Adrenal gland (tissue), 12 donors: ENCODE data around the gene ITGA11. TPM values are rescaled to one million over a fixed set of nuclear protein-coding genes. Genes with fewer than 3 reads are reported as not detected.

Source experiments
- DNase-seq, 7 donors: peaks; one replicate each; pipeline ENCODE4 v3.0.0-alpha.2; 2019 to 2020
- H3K27ac ChIP-seq, 5 donors: fragments of 200-600 bp; sonication (generic) in 4 of 5; 1 replicate in 3 of 5; 2 replicates in 2 of 5; pipeline versions ENCODE4 v1.5.1 to v1.8.0; 2016 to 2020; ENCODE audit warnings: mild to moderate bottlenecking in 1 of 5
- H3K27me3 ChIP-seq: fragments of 200-600 bp; 2 replicates; pipeline ENCODE4 v1.8.0; 2021
- H3K36me3 ChIP-seq, 2 donors: fragments of 200-600 bp; replicated peaks in 1 of 2; 1 replicate in 1 of 2; 2 replicates in 1 of 2; pipeline versions ENCODE4 v1.5.1 to v1.8.0; 2018 to 2022
- H3K4me1 ChIP-seq, 2 donors: fragments of 200-600 bp; replicated peaks in 1 of 2; 1 replicate in 1 of 2; 2 replicates in 1 of 2; pipeline versions ENCODE4 v1.5.1 to v1.8.0; 2018 to 2021
- H3K4me3 ChIP-seq, 4 donors: fragments of 200-600 bp; sonication (generic) in 3 of 4; one replicate each; pipeline ENCODE4 v1.5.1; 2016 to 2018
- H3K9me3 ChIP-seq, 3 donors: fragments of 200-600 bp; sonication (generic) in 1 of 3; replicated peaks in 1 of 3; 1 replicate in 2 of 3; 2 replicates in 1 of 3; pipeline versions ENCODE4 v1.5.1 to v1.8.0; 2016 to 2021
- CTCF ChIP-seq, 6 experiments: fragments of 450-650 bp in 4 of 6; fragments of 200-600 bp in 2 of 6; sonication (generic) in 1 of 6; IDR thresholded peaks; 1 replicate in 5 of 6; 2 replicates in 1 of 6; pipeline versions ENCODE4 v1.5.1 to v1.8.0; 2016 to 2021; ENCODE audit warnings: antibody characterized with exemption in 6 of 6, mild to moderate bottlenecking in 2 of 6, moderate library complexity in 1 of 6
- POLR2A ChIP-seq, 2 donors: fragments of 450-650 bp; IDR thresholded peaks; one replicate each; pipeline ENCODE4 v1.6.1; 2017; ENCODE audit warnings: antibody characterized with exemption in 2 of 2, mild to moderate bottlenecking in 2 of 2, moderate library complexity in 1 of 2
- WGBS, 4 donors: extraction: QIAGEN DNeasy Blood & Tissue Kit in 2 of 4; methylation state at CpG; one replicate each; pipeline versions ENCODE4 v1.1.5 to v1.1.7; 2013 to 2017; 5-methylcytosine and 5-hydroxymethylcytosine counted together
- intact Hi-C, 2 donors: fragments of 100-400 bp; cut with DNase I; formaldehyde crosslinking; loops; one replicate each; pipeline versions ENCODE4 v1.14.1 to v1.15.0; 2022 to 2023
- polyA plus RNA-seq, 3 donors: library from polyadenylated mRNA; stranded (reverse); fragments of 200-250 nt in 2 of 3; fragments of 350-450 nt in 1 of 3; fragmentation: Illumina TruSeq in 1 of 3; extraction: RNeasy Lipid Tissue Mini Kit (QIAGEN cat#74804) in 1 of 3; gene quantifications; one replicate each; pipeline ENCODE4 v1.2.3, GENCODE V29; 2013 to 2014
- total RNA-seq, 9 donors: library from RNA; depleted of rRNA in 4 of 9; stranded (reverse); fragments of >200 nt in 4 of 9; fragments of 120-200 nt in 1 of 9; fragmentation: NEBNext Ultra II Directional in 1 of 9; extraction: Animal tissue kit (Norgen Biotek cat#: 25700) in 1 of 9; gene quantifications; one replicate each; pipeline versions ENCODE4 v1.1.0 to v1.2.4, GENCODE V29; 2013 to 2023
- donor health status: healthy with polysubstance abuse.
- donor health status: Bipolar disorder and iron deficiency.
- donor health status: DM: yes; HTN: yes; CAD: no.
- donor health status: DM: no; HTN: no; CAD: no.
- donor health status: DM: no; HTN: no; CAD: no.
- donor health status: DM: yes; HTN: yes; CAD: no.

ITGA11 gene
- total and polyA plus RNA-seq, 12 donors: 1.4 to 52.5 (median 7.5) TPM

- WGBS, 4 donors: 70 to 93% (median 87%) methylated on average over 5 of the region's 5 CpGs
- no peak overlapping the region for H3K4me3 ChIP-seq
- peaks cover 13 to 45% of the 10 kb centered on the region in 2 donors for H3K4me1 ChIP-seq
- no peaks in the 10 kb centered on the region for H3K9me3 ChIP-seq
- intact Hi-C loops: no loop called here
- DNase-seq: no peak
- no peaks in the 10 kb centered on the region for H3K36me3 ChIP-seq
- no peaks in the 10 kb centered on the region for H3K27me3 ChIP-seq
- TF ChIP-seq POLR2A (IDR thresholded peaks at IDR 0.05): no peak
- no peak for TF ChIP-seq CTCF (IDR thresholded peaks at IDR 0.05)
- peak overlapping the region in 1 of 5 donors; percentile 94 for H3K27ac ChIP-seq
Observed at GRCh38 chr15:68274201-68274848, 157.6 kb downstream of the ITGA11 start.

- peaks cover 9 to 39% of the 10 kb centered on the region in 2 donors for H3K4me1 ChIP-seq
- DNase-seq: no peak
- intact Hi-C loops: no loop called here
- H3K4me3 ChIP-seq: no peak overlapping the region
- TF ChIP-seq CTCF (IDR thresholded peaks at IDR 0.05): no peak
- no peaks in the 10 kb centered on the region for H3K9me3 ChIP-seq
- H3K27me3 ChIP-seq: no peaks in the 10 kb centered on the region
- 60 to 89% (median 75%) methylated on average over 1 of the region's 1 CpG for WGBS, 4 donors
- H3K36me3 ChIP-seq: no peaks in the 10 kb centered on the region
- peak overlapping the region in 4 of 5 donors; percentile 85 to 94 (median 88) for H3K27ac ChIP-seq
Observed at GRCh38 chr15:68272721-68273271, 159.2 kb downstream of the ITGA11 start.

- Histone ChIP-seq H3K27ac (peak overlapping the region in 4 of 5 donors; percentile 85 to 94 (median 88)), H3K4me3 (peak overlapping the region in 1 of 4 donors; percentile 25), H3K36me3 (no peaks in the 10 kb centered on the region), H3K4me1 (peaks cover 9 to 38% of the 10 kb centered on the region in 2 donors), H3K9me3 (no peaks in the 10 kb centered on the region), H3K27me3 (no peaks in the 10 kb centered on the region)
- WGBS, 4 donors: 18 to 25% (median 23%) methylated on average over 8 to 11 of the region's 11 CpGs
- intact Hi-C loops: no loop called here
- TF ChIP-seq POLR2A (IDR thresholded peaks at IDR 0.05): peak; percentile 39 to 84
- TF ChIP-seq CTCF (IDR thresholded peaks at IDR 0.05): no peak
- DNase-seq: peak; percentile 69 to 90 (median 84)
Observed at GRCh38 chr15:68271854-68272471, 160.0 kb downstream of the ITGA11 start.

GRCh38 chr15:68268405-68268804, 163.6 kb downstream of the ITGA11 start:
- DNase-seq: no peak
- Histone ChIP-seq H3K27ac (no peak overlapping the region), H3K36me3 (no peaks in the 10 kb centered on the region), H3K4me3 (no peak overlapping the region), H3K4me1 (peaks cover 9 to 26% of the 10 kb centered on the region in 2 donors), H3K9me3 (no peaks in the 10 kb centered on the region), H3K27me3 (no peaks in the 10 kb centered on the region)
- WGBS, 4 donors: 51 to 58% (median 54%) methylated on average over 3 of the region's 3 CpGs
- TF ChIP-seq POLR2A (IDR thresholded peaks at IDR 0.05): no peak
- no peak for TF ChIP-seq CTCF (IDR thresholded peaks at IDR 0.05)
- intact Hi-C loops: no loop called here
